ENCODE measurements around the gene BLNK.

BLNK gene

DNA sequence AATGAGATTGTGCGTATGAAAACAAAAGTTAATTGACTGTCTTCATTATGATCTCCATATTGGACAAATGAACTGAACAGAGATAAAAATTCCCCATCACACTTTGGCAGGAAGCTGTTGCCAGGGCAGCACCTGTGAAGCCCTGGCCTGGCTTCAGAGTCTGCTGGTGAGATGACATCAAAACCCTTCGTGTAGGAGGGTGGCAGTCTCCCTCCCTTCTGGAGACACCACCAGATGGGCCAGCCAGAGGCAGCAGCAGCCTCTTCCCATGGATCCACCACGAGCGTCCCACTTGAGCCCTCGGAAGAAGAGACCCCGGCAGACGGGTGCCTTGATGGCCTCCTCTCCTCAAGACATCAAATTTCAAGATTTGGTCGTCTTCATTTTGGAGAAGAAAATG lies 32.9 kb upstream of the BLNK start, which contains the start of gene DNTT:
DNTT (plus strand) TSS at position 205 of the 400 bp plus-strand sequence; CDS start at position 269, 64 bp downstream.
- H3K27ac ChIP-seq (ENCODE audit: low read length) = no peak within 1 kb of the TSS
- H3K4me1 ChIP-seq (ENCODE audit: low read length) = 0 out of 2 replicates have a peak, but pooled peaks cover 2% of the 10 kb centered on the region
- no peaks in the 10 kb centered on the region for H3K36me3 ChIP-seq (replicated peaks; ENCODE audit: insufficient read depth, low read length)

DNA sequence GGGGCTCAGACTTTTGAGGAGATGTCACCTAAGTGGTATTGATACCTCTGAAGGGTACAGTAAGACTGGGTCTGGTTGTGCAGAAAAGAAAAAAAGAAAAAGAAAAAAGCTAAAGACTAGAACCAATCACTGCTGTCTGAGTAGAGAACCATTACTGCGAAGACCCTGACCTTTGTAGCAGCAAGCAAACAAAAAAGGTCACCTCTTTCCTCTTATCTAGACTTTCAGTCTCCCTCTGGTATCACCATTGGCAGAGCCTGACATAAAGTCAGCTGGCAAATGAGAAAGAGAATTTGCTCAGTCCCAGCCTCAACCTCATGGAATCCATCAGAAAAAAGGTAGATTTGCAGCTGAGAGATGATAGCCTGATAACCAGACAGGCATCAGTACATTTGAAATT lies 30.2 kb upstream of the BLNK start:
- Histone ChIP-seq H3K9me3 (replicated peaks; ENCODE audit: insufficient read depth, low read length) (no peaks in the 10 kb centered on the region), H3F3A (ENCODE audit: insufficient read depth, low read length) (no peaks in the 10 kb centered on the region), H3K27ac (ENCODE audit: low read length) (no peak overlapping the region), H3K4me1 (ENCODE audit: low read length) (0 out of 2 replicates have a peak, but pooled peaks cover 2% of the 10 kb centered on the region), H3K79me2 (ENCODE audit: low read length) (no peaks in the 10 kb centered on the region), H3K36me3 (replicated peaks; ENCODE audit: insufficient read depth, low read length) (no peaks in the 10 kb centered on the region), H3K4me3 (ENCODE audit: low read length) (no peak overlapping the region), H2AFZ (ENCODE audit: low read length) (no peak overlapping the region), H3K27me3 (replicated peaks; ENCODE audit: insufficient read depth, low read length) (no peaks in the 10 kb centered on the region), H3K9ac (ENCODE audit: low read length) (no peak overlapping the region), H4K20me1 (ENCODE audit: insufficient read depth, low read length) (no peaks in the 10 kb centered on the region), H3K4me2 (ENCODE audit: low read depth, low read length) (no peak overlapping the region), H3K9me2 (replicated peaks; ENCODE audit: insufficient read depth, low read length) (no peaks in the 10 kb centered on the region)
- TF ChIP-seq EZH2phosphoT487 (IDR thresholded peaks at IDR 0.05; ENCODE audit: low read length) = no peak
- TF ChIP-seq, protein P1, sequence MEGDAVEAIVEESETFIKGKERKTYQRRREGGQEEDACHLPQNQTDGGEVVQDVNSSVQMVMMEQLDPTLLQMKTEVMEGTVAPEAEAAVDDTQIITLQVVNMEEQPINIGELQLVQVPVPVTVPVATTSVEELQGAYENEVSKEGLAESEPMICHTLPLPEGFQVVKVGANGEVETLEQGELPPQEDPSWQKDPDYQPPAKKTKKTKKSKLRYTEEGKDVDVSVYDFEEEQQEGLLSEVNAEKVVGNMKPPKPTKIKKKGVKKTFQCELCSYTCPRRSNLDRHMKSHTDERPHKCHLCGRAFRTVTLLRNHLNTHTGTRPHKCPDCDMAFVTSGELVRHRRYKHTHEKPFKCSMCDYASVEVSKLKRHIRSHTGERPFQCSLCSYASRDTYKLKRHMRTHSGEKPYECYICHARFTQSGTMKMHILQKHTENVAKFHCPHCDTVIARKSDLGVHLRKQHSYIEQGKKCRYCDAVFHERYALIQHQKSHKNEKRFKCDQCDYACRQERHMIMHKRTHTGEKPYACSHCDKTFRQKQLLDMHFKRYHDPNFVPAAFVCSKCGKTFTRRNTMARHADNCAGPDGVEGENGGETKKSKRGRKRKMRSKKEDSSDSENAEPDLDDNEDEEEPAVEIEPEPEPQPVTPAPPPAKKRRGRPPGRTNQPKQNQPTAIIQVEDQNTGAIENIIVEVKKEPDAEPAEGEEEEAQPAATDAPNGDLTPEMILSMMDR (IDR thresholded peaks at IDR 0.05; ENCODE audit: low read length) = no peak
- no peak for DNase-seq

More for the DNA sequence above, 32.9 kb upstream of the BLNK start, which contains the start of gene DNTT:
- Histone ChIP-seq H3K9ac (ENCODE audit: low read length) (no peak within 1 kb of the TSS), H3K27me3 (replicated peaks; ENCODE audit: insufficient read depth, low read length) (no peaks in the 10 kb centered on the region), H4K20me1 (ENCODE audit: insufficient read depth, low read length) (no peaks in the 10 kb centered on the region), H3K79me2 (ENCODE audit: low read length) (no peaks in the 10 kb centered on the region), H3K4me3 (ENCODE audit: low read length) (no peak within 1 kb of the TSS), H3K9me3 (replicated peaks; ENCODE audit: insufficient read depth, low read length) (no peaks in the 10 kb centered on the region), H3K9me2 (replicated peaks; ENCODE audit: insufficient read depth, low read length) (no peaks in the 10 kb centered on the region), H3F3A (ENCODE audit: insufficient read depth, low read length) (no peaks in the 10 kb centered on the region), H2AFZ (ENCODE audit: low read length) (no peak within 1 kb of the TSS), H3K4me2 (ENCODE audit: low read depth, low read length) (no peak within 1 kb of the TSS)
- TF ChIP-seq EZH2phosphoT487 (IDR thresholded peaks at IDR 0.05; ENCODE audit: low read length) (no peak), EZH2 (optimal IDR thresholded peaks at IDR 0.05; ENCODE audit: low read depth, low read length) (no peak)
- TF ChIP-seq, protein P1 (IDR thresholded peaks at IDR 0.05; ENCODE audit: low read length) = no peak
- no peak for DNase-seq

DNA sequence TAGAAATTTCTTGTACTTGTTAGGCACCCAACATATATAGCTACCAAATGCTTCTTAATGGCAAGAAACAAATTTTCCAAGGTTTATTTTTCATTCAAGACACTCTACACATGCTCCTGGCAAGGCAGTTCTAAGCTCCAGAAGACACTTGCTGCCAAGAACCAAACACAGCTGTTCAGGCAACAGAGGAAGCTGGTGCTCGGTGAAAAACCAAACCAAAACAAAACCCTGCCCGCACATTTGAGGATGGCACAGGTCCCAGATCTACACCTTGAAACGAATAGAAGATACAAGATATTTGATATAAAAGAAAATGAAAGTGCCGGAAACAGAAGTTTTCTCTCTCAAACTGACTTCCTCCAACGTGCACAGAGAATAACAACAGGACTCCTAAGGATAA lies 28.0 kb upstream of the BLNK start:
- Histone ChIP-seq H3K9ac (ENCODE audit: low read length) (no peak overlapping the region), H3K4me2 (ENCODE audit: low read depth, low read length) (peak overlapping the region; percentile 27), H3K27ac (ENCODE audit: low read length) (no peak overlapping the region), H2AFZ (ENCODE audit: low read length) (no peak overlapping the region), H3K79me2 (ENCODE audit: low read length) (no peaks in the 10 kb centered on the region), H3F3A (ENCODE audit: insufficient read depth, low read length) (no peaks in the 10 kb centered on the region), H3K36me3 (replicated peaks; ENCODE audit: insufficient read depth, low read length) (no peaks in the 10 kb centered on the region), H3K27me3 (replicated peaks; ENCODE audit: insufficient read depth, low read length) (no peaks in the 10 kb centered on the region), H3K4me1 (ENCODE audit: low read length) (peaks cover 17% of the 10 kb centered on the region), H3K9me3 (replicated peaks; ENCODE audit: insufficient read depth, low read length) (no peaks in the 10 kb centered on the region), H3K4me3 (ENCODE audit: low read length) (no peak overlapping the region), H4K20me1 (ENCODE audit: insufficient read depth, low read length) (no peaks in the 10 kb centered on the region), H3K9me2 (replicated peaks; ENCODE audit: insufficient read depth, low read length) (no peaks in the 10 kb centered on the region)
- DNase-seq = peak; percentile 25
- TF ChIP-seq EZH2phosphoT487 (IDR thresholded peaks at IDR 0.05; ENCODE audit: low read length) = no peak

DNA sequence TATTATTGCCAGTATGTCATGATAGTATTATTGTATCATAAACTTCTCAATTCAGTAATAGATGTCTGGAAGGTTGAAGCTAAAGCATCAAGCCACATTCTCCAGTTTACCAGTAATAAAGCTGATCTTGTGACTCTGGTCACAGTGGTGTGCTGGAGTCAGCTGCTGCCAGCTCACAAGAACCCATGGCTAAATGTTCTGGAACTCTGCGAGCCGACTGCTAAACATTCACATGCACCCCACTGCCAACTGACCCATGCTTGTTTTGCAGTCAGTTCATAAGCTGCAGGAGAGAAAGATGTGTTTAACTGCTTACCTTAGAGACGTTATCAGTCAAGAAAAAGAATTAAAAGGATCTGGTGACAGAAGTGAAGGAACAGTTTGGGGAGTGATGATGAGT lies 27.0 kb upstream of the BLNK start:
- Histone ChIP-seq H3F3A (ENCODE audit: insufficient read depth, low read length) (no peaks in the 10 kb centered on the region), H3K27ac (ENCODE audit: low read length) (no peak overlapping the region), H4K20me1 (ENCODE audit: insufficient read depth, low read length) (no peaks in the 10 kb centered on the region), H3K36me3 (replicated peaks; ENCODE audit: insufficient read depth, low read length) (no peaks in the 10 kb centered on the region), H3K9me2 (replicated peaks; ENCODE audit: insufficient read depth, low read length) (no peaks in the 10 kb centered on the region), H2AFZ (ENCODE audit: low read length) (no peak overlapping the region), H3K4me2 (ENCODE audit: low read depth, low read length) (no peak overlapping the region), H3K9me3 (replicated peaks; ENCODE audit: insufficient read depth, low read length) (no peaks in the 10 kb centered on the region), H3K9ac (ENCODE audit: low read length) (no peak overlapping the region), H3K4me3 (ENCODE audit: low read length) (no peak overlapping the region), H3K4me1 (ENCODE audit: low read length) (peaks cover 17% of the 10 kb centered on the region), H3K27me3 (replicated peaks; ENCODE audit: insufficient read depth, low read length) (no peaks in the 10 kb centered on the region), H3K79me2 (ENCODE audit: low read length) (no peaks in the 10 kb centered on the region)
- TF ChIP-seq EZH2phosphoT487 (IDR thresholded peaks at IDR 0.05; ENCODE audit: low read length) (no peak), EZH2 (optimal IDR thresholded peaks at IDR 0.05; ENCODE audit: low read depth, low read length) (no peak)
- TF ChIP-seq, protein P1 (IDR thresholded peaks at IDR 0.05; ENCODE audit: low read length) = no peak
- no peak for DNase-seq
